ENCODE measurements around the gene GATA6.

The GATA6 gene

DNA sequence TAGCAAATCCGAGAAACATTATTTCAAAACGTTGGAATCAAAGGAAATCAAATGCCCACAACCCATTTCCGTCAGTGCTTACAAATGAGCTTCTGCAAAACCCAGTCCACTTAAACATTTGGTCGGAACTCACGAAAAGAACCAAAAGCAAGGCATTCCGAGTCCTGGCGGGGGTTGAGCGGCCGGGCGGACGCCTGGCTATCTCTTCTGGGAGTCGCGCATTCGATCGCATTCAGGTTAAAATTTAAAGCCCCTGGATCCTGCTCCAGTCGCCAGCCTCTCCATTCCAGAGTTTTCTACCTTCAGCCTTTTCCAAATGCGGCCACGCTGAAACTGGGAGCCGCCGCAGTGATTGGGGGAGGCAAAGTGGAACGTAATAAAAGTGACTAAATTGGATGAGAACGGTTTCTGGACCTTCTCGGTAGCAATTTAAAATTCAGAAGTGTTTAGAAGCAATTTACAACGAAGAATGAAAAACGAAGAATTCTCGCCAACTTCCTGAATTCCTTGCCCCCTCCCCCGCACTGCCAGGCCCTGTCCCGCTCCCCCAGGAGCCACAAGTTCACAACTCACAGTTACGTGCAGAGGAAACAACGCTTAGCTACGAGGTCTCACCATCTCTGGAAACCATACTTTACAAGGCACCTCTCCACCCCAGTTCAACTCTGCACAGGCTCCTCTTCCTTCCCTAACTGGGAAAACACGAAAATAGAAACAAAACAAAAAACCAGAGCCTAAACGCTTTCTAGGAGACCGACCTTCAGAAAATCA lies 1.7 kb upstream of the GATA6 start:
- Histone ChIP-seq H3K36me3 (ENCODE audit: control insufficient read depth, insufficient read depth, low read length, severe bottlenecking) (no peaks in the 10 kb centered on the region), H3K9ac (ENCODE audit: low read length) (peak overlapping the region; percentile 10), H3K4me3 (ENCODE audit: low read length) (peak overlapping the region; percentile 57), H3K27me3 (replicated peaks; ENCODE audit: control insufficient read depth, insufficient read depth, low read length) (peaks cover 37% of the 10 kb centered on the region), H3K4me1 (ENCODE audit: control insufficient read depth, insufficient read depth, low read length) (peaks cover 11% of the 10 kb centered on the region), H3K9me3 (ENCODE audit: control insufficient read depth, low read length) (no peaks in the 10 kb centered on the region)
- peak; percentile 39 for DNase-seq (ENCODE audit: low read depth)

DNA sequence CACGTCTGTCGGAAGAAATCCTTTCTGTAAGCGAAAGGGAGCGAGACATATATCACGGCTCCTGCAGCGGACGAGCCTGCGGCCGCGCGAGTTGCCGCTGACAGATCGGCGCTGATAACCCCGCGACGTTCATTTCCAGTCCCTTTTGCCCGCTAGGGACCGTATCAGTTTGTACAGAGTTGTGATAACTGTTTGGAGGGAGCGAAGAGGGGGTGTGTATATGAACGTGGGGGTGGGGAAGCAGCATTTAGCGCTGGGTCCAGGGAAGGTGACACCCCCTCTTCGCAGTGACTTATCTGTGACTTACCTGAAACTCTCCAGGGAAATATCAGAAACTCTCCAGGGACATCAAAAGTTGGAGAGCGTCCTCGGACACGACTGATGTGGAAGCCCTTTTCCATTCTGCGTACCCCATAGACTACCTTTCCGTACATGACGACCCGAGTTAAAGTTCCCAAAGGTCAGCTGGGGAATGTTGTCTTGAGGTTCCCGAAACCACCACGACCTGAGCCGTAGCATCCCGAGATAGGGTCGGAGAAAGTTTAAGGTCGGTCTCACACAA lies 948 bp upstream of the GATA6 start:
- Histone ChIP-seq H3K4me3 (ENCODE audit: low read length) (peak overlapping the region; percentile 95), H3K36me3 (ENCODE audit: control insufficient read depth, insufficient read depth, low read length, severe bottlenecking) (no peaks in the 10 kb centered on the region), H3K27me3 (replicated peaks; ENCODE audit: control insufficient read depth, insufficient read depth, low read length) (peaks cover 33% of the 10 kb centered on the region), H3K4me1 (ENCODE audit: control insufficient read depth, insufficient read depth, low read length) (peaks cover 16% of the 10 kb centered on the region), H3K9ac (ENCODE audit: low read length) (peak overlapping the region; percentile 3), H3K9me3 (ENCODE audit: control insufficient read depth, low read length) (no peaks in the 10 kb centered on the region)
- DNase-seq (ENCODE audit: low read depth): peak; percentile 37

DNA sequence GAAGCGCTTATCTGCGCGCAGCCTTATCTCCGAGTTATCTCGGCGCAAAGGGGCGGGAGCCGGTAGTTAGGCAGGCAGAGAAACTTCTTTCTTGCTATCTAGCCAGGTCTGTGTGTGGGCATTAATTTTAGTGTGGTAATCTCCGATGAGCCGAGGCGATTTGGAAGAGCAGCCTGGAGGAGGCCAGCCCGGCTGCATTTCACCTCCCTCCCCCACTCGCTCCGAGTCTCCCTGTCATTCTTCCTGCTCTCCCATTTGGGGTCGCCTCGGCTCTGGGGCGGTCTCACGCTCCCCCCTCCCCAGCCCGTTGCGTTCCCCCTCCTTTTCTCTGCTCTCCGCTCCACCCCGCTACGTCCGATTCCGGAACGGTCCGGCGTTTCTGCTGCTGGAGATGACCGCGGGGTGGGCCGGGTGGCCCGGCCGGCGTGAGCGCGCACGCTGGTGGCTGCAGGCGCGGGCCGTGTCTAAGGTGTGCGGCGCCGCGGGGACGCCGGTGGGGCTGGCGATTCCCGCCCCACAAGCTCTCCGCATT lies 566 bp downstream of the GATA6 start:
- no peak for DNase-seq (ENCODE audit: low read depth)
- Histone ChIP-seq H3K4me3 (ENCODE audit: low read length) (peak overlapping the region; percentile 95), H3K9ac (ENCODE audit: low read length) (peak overlapping the region; percentile 89), H3K27me3 (replicated peaks; ENCODE audit: control insufficient read depth, insufficient read depth, low read length) (peaks cover 23% of the 10 kb centered on the region), H3K9me3 (ENCODE audit: control insufficient read depth, low read length) (no peaks in the 10 kb centered on the region), H3K4me1 (ENCODE audit: control insufficient read depth, insufficient read depth, low read length) (peaks cover 16% of the 10 kb centered on the region), H3K36me3 (ENCODE audit: control insufficient read depth, insufficient read depth, low read length, severe bottlenecking) (no peaks in the 10 kb centered on the region)

- no peaks in the 10 kb centered on the region for H3K9me3 ChIP-seq (ENCODE audit: control insufficient read depth, low read length)
- peak; percentile 86 for DNase-seq (ENCODE audit: low read depth)
- peak overlapping the region; percentile 89 for H3K9ac ChIP-seq (ENCODE audit: low read length)
- no peaks in the 10 kb centered on the region for H3K36me3 ChIP-seq (ENCODE audit: control insufficient read depth, insufficient read depth, low read length, severe bottlenecking)
- H3K27me3 ChIP-seq (replicated peaks; ENCODE audit: control insufficient read depth, insufficient read depth, low read length): peaks cover 23% of the 10 kb centered on the region
- peak overlapping the region; percentile 95 for H3K4me3 ChIP-seq (ENCODE audit: low read length)
- H3K4me1 ChIP-seq (ENCODE audit: control insufficient read depth, insufficient read depth, low read length): peaks cover 16% of the 10 kb centered on the region
These were observed 1.2 kb downstream of the GATA6 start for GRCh38 chr18:22170421-22171257.

DNA sequence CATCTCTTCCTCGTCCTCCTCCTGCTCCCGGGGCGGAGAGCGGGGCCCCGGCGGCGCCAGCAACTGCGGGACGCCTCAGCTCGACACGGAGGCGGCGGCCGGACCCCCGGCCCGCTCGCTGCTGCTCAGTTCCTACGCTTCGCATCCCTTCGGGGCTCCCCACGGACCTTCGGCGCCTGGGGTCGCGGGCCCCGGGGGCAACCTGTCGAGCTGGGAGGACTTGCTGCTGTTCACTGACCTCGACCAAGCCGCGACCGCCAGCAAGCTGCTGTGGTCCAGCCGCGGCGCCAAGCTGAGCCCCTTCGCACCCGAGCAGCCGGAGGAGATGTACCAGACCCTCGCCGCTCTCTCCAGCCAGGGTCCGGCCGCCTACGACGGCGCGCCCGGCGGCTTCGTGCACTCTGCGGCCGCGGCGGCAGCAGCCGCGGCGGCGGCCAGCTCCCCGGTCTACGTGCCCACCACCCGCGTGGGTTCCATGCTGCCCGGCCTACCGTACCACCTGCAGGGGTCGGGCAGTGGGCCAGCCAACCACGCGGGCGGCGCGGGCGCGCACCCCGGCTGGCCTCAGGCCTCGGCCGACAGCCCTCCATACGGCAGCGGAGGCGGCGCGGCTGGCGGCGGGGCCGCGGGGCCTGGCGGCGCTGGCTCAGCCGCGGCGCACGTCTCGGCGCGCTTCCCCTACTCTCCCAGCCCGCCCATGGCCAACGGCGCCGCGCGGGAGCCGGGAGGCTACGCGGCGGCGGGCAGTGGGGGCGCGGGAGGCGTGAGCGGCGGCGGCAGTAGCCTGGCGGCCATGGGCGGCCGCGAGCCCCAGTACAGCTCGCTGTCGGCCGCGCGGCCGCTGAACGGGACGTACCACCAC lies 2.1 kb downstream of the GATA6 start:
- peaks cover 16% of the 10 kb centered on the region for H3K4me1 ChIP-seq (ENCODE audit: control insufficient read depth, insufficient read depth, low read length)
- DNase-seq (ENCODE audit: low read depth): peak; percentile 46
- peak overlapping the region; percentile 95 for H3K4me3 ChIP-seq (ENCODE audit: low read length)
- H3K9ac ChIP-seq (ENCODE audit: low read length): peak overlapping the region; percentile 89
- peaks cover 15% of the 10 kb centered on the region for H3K27me3 ChIP-seq (replicated peaks; ENCODE audit: control insufficient read depth, insufficient read depth, low read length)
- no peaks in the 10 kb centered on the region for H3K36me3 ChIP-seq (ENCODE audit: control insufficient read depth, insufficient read depth, low read length, severe bottlenecking)
- no peaks in the 10 kb centered on the region for H3K9me3 ChIP-seq (ENCODE audit: control insufficient read depth, low read length)

- DNase-seq (ENCODE audit: low read depth): no peak
- Histone ChIP-seq H3K27me3 (replicated peaks; ENCODE audit: control insufficient read depth, insufficient read depth, low read length) (peaks cover 8% of the 10 kb centered on the region), H3K4me1 (ENCODE audit: control insufficient read depth, insufficient read depth, low read length) (peaks cover 16% of the 10 kb centered on the region), H3K9ac (ENCODE audit: low read length) (peak overlapping the region; percentile 89), H3K9me3 (ENCODE audit: control insufficient read depth, low read length) (no peaks in the 10 kb centered on the region), H3K4me3 (ENCODE audit: low read length) (peak overlapping the region; percentile 95), H3K36me3 (ENCODE audit: control insufficient read depth, insufficient read depth, low read length, severe bottlenecking) (no peaks in the 10 kb centered on the region)
These were observed 2.8 kb downstream of the GATA6 start for GRCh38 chr18:22172120-22172582.

GRCh38 chr18:22172594-22173049 lies 3.2 kb downstream of the GATA6 start:
- peak overlapping the region; percentile 95 for H3K4me3 ChIP-seq (ENCODE audit: low read length)
- H3K4me1 ChIP-seq (ENCODE audit: control insufficient read depth, insufficient read depth, low read length): peaks cover 16% of the 10 kb centered on the region
- H3K9me3 ChIP-seq (ENCODE audit: control insufficient read depth, low read length): no peaks in the 10 kb centered on the region
- DNase-seq (ENCODE audit: low read depth): no peak
- H3K27me3 ChIP-seq (replicated peaks; ENCODE audit: control insufficient read depth, insufficient read depth, low read length): peaks cover 4% of the 10 kb centered on the region
- peak overlapping the region; percentile 89 for H3K9ac ChIP-seq (ENCODE audit: low read length)
- H3K36me3 ChIP-seq (ENCODE audit: control insufficient read depth, insufficient read depth, low read length, severe bottlenecking): no peaks in the 10 kb centered on the region

- Histone ChIP-seq H3K27me3 (replicated peaks; ENCODE audit: control insufficient read depth, insufficient read depth, low read length) (no peaks in the 10 kb centered on the region), H3K4me1 (ENCODE audit: control insufficient read depth, insufficient read depth, low read length) (peaks cover 14% of the 10 kb centered on the region), H3K9ac (ENCODE audit: low read length) (peak overlapping the region; percentile 89), H3K4me3 (ENCODE audit: low read length) (peak overlapping the region; percentile 95), H3K9me3 (ENCODE audit: control insufficient read depth, low read length) (no peaks in the 10 kb centered on the region), H3K36me3 (ENCODE audit: control insufficient read depth, insufficient read depth, low read length, severe bottlenecking) (peaks cover 3% of the 10 kb centered on the region)
- DNase-seq (ENCODE audit: low read depth): no peak
These were observed 4.0 kb downstream of the GATA6 start for GRCh38 chr18:22173221-22173927.

DNA sequence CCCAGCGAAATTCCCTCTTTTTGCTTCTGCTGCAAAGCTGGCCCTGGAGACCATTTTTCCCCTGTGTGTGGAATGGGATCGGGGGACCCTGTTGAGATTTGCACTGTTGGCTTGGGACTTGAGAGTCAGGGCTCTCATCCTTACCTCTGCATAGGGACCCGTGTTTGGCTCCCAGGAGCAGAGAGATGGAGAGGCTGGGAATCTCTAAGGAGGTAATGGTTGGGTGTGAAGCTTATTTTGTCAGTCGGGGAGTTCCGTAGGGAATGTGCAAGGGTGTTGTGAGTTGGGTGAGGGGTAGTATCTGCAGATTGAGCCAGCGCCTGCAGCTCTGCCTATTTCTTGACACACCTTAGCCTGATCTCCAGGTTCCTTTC lies 4.5 kb downstream of the GATA6 start:
- H3K27me3 ChIP-seq (replicated peaks; ENCODE audit: control insufficient read depth, insufficient read depth, low read length): no peaks in the 10 kb centered on the region
- peak overlapping the region; percentile 11 for H3K9ac ChIP-seq (ENCODE audit: low read length)
- no peak for DNase-seq (ENCODE audit: low read depth)
- peaks cover 4% of the 10 kb centered on the region for H3K36me3 ChIP-seq (ENCODE audit: control insufficient read depth, insufficient read depth, low read length, severe bottlenecking)
- peak overlapping the region; percentile 95 for H3K4me3 ChIP-seq (ENCODE audit: low read length)
- no peaks in the 10 kb centered on the region for H3K9me3 ChIP-seq (ENCODE audit: control insufficient read depth, low read length)
- peaks cover 12% of the 10 kb centered on the region for H3K4me1 ChIP-seq (ENCODE audit: control insufficient read depth, insufficient read depth, low read length)

Data from adipocyte (in vitro differentiated cells).